ENCODE measurements around the gene AGBL1.
"Not testable (repeated sequence)": the region's sequence is repeated elsewhere in the genome, so short reads cannot be mapped to it uniquely, and the experiment has no call there.

The AGBL1 gene

GRCh38 chr15:86087808-86088207 lies 8.1 kb downstream of the AGBL1 start:
- no peak for DNase-seq (ENCODE audit: low read depth)

- DNase-seq (ENCODE audit: low read depth) = no peak
These were observed 9.8 kb downstream of the AGBL1 start for GRCh38 chr15:86089422-86089821.

DNA sequence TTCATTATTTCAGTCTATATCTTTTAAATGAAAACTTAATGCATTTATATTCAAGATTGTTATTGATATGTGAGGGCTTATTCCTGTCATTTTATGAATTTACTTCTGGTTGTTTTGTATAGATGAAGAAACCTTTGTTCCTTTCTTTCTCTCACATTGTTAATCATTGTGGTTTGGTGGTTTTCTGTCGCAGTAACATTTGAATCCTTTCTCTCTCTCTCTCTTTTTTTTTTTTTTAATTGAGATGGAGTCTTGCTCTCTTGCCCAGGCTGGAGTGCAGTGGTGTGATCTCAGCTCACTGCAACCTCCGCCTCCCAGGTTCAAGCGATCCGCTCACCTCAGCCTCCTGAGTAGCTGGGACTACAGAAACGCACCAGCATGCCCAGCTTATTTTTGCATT lies 22.1 kb downstream of the AGBL1 start:
- DNase-seq (ENCODE audit: low read depth) = no peak

GRCh38 chr15:86103825-86104224 lies 24.2 kb downstream of the AGBL1 start:
- DNase-seq (ENCODE audit: low read depth) = no peak

DNA sequence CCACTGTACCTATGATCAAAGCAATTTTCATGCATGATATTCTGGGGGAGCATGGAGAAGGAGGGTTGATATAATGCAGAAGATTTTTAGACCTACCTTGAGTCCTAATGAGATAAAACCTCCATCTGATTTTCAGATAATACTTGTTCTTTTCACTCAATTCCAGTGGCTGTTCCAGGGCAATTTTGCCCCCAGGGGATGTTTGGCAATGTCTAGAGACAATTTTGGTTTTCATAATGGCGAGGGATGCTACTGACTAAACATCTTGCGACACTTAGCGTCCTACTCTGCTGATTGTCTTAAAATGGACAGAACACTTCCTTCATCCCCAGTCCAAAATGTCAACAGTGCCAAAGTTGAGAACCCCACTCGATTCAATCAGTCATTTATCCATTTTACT lies 26.6 kb downstream of the AGBL1 start:
- DNase-seq (ENCODE audit: low read depth) = no peak

DNA sequence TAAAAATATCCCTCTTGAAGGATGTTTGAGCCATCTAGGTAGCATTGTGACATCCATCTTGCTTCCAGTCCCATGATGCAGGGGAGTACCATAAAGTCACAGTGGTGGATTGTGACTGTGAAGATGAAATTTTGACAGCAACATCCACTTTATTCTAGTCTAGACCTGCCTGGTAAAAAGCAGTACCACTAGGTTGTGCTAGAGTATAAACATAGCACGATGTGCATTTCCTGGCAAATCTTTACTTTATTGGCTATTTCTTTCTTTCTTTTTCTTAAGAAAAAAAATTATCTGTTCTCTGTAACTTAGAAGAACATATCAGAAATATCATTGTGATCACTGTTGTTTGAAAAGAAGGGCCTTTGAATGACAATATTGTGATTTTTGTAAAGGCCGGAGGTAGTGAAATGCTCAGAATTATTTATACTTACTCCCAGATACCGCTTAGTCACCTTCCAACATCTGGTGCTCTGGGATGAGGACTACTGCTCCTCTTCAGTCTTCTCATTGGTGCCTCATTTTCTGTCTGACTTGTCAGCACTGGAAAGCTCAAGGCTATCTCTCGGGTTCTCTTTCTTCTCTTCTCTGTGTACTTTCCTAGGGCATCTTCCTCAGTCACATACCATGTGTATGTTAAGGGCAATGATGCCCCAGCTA lies 35.6 kb downstream of the AGBL1 start:
- no peak for DNase-seq (ENCODE audit: low read depth)

DNA sequence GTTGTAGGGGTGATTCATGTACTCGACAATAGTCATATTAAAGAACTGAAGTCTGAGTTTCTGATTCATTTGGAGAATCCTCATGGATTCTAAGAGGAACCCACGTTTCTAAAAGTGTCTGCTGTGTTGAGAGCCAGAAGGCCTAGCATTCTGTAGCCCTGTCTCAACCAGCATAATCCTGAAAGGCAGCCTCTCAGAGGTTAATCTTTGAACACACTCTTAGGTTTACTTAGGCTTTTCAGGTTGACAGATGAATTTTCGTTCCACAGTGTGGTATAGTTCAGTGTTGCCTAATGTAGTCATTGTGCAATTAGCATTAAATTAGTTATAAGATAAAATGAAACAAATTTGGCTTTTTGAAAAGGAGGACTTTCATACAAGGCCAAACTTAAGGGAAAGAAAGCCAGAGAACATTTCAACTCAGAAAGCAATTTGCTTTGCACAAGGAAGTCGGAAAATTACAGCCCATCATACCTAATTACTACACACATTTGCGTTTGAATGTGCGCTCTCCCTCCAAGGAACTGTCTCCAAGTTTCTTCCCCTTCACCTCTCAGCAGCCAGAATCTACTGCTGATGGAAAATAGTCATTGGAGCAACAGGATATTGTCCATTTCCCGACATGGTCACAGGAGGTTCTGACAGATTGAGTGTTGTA lies 42.0 kb downstream of the AGBL1 start:
- no peak for DNase-seq (ENCODE audit: low read depth)

- not testable (repeated sequence) for DNase-seq (ENCODE audit: low read depth)
These were observed 43.2 kb downstream of the AGBL1 start for GRCh38 chr15:86122691-86123391.

DNA sequence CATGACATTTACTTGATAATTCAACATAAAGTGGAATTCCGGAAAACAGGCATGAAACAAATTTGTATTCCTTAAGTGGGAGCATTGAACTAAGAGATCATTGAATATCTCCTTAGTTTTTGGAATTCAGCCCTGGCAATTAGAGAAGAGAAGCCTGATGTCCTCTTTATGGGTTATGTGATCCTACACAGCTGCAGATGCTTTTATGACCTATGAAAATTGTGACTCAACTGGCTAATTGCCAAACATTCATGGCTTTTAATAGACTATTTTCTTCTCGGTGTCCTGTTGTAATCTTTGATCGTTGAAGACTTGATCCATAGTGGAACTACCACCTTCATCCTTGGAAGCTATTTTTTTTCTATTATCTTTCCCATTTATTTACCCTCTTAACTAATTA lies 46.1 kb downstream of the AGBL1 start:
- DNase-seq (ENCODE audit: low read depth) = no peak

- no peak for DNase-seq (ENCODE audit: low read depth)
These were observed 47.9 kb downstream of the AGBL1 start for GRCh38 chr15:86127547-86127946.

DNA sequence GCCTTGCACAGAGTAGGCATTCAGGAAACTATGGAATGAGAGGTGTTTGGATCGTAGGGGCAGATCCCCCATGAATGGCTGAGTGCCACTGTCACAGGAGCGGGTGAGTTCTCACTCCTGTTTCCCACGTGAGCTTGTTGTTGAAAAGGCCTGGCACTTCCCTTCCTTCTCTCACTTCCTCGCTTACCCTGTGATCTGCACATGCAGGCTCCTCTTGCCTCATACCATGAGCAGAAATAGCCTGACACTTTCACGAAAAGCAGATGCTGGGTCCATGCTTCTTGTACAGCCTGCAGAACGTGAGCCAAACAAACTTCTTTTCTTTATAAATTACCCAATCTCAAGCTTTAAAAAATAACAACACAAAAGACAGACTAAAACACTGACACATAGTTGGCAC lies 55.4 kb downstream of the AGBL1 start:
- DNase-seq (ENCODE audit: low read depth) = no peak

GRCh38 chr15:86136861-86137260 lies 57.2 kb downstream of the AGBL1 start:
- DNase-seq (ENCODE audit: low read depth) = no peak

DNA sequence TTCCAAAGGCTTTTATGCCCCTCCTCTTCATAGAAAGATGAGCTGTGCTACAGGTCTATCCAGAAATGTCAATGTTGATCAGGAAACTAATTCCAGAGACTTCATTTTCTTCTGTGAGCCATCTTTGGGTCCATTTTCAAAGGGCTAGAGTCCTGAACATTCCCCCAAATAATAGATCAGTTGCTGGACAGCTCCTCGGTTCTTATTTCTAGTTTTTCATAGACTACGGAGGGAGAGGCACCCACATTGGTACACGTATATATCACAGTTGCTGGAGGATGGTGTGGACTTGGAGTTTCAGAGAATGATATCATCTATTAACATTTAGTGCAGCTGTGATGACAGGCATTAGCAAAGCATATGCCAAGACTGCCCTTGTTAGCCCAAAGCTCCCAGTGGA lies 59.1 kb downstream of the AGBL1 start:
- DNase-seq (ENCODE audit: low read depth) = no peak

- peak; percentile 32 for DNase-seq (ENCODE audit: low read depth)
These were observed 60.2 kb downstream of the AGBL1 start for GRCh38 chr15:86139828-86140227.

GRCh38 chr15:86154705-86155104 lies 75.0 kb downstream of the AGBL1 start:
- no peak for DNase-seq (ENCODE audit: low read depth)

GRCh38 chr15:86155551-86155950 lies 75.9 kb downstream of the AGBL1 start:
- no peak for DNase-seq (ENCODE audit: low read depth)

DNA sequence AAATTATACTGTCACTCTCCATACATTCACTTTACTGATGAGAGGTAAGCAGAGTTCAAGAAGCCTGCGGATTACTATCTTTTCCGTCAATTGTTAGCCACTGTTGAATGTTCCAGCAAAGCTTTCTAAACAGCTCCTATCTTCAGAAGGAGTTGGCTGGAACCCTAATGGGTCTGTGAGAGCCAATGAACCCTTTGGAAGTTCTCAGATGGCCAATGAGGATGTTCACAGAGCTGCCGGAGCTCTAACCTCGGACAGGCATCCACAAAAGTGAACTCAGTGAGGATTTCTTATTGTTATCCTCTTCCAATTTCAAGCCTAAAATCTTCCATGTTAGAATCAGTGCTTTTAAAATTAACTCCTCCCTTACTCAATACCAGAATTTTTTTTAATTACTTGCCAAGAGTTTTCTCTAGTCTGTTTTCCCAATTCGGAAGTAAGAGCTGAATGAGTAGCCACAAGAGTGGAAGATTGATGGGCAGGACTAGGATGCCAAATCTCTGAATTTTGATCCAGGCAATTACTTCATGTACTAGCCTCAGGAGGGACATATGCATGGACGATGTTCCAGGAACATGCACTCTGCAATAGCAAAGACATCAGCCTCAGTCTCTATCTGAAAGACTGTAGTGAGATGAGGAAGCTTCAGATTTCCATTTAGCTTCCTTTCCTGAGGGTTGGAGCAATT lies 78.1 kb downstream of the AGBL1 start:
- no peak for DNase-seq (ENCODE audit: low read depth)

GRCh38 chr15:86159468-86159867 lies 79.8 kb downstream of the AGBL1 start:
- DNase-seq (ENCODE audit: low read depth) = no peak

DNA sequence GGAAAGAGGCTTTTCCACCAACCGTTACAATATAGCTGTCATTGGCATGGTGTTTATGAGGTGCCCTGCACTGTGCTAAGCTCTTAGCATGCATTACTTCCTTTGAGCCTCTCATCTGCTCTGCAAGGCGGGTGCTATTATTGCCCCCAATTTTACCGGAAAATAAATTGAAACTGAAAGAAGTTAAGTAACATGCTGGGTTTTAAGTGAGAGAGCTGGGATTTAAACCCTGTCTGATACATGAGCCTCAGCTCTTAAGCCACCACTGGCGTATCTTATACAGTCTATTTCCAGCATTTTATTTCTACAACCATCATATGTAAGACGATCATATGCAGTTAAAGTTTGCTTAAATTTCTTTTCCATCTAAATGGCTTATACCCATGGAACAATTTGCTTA lies 81.6 kb downstream of the AGBL1 start:
- no peak for DNase-seq (ENCODE audit: low read depth)

- no peak for DNase-seq (ENCODE audit: low read depth)
These were observed 82.5 kb downstream of the AGBL1 start for GRCh38 chr15:86162172-86162591.

GRCh38 chr15:86162641-86163040 lies 83.0 kb downstream of the AGBL1 start:
- DNase-seq (ENCODE audit: low read depth) = no peak

DNA sequence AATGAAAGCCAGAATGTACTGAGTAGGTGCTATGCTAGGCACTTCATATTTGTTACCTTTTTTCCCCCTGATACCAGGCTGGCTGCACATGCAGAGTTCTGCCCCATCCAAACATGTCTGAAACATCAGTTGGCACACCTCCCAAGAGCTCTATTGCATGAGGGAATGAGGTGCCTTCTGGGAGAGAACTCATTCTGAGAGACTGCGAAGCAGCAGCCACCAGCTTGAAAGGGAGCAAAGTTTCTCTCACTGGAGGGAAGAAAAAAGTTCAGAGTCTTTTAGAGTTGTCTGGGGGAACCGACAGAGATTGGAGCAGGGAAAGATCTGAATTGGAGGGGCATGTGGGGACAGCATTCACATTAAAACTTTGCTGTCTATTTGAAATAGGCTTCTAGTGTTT lies 84.1 kb downstream of the AGBL1 start:
- DNase-seq (ENCODE audit: low read depth) = no peak
